ENCODE data around the gene GARIN1A.
"Not testable (repeated sequence)": the region's sequence is repeated elsewhere in the genome, so short reads cannot be mapped to it uniquely, and the experiment has no call there.

DNA sequence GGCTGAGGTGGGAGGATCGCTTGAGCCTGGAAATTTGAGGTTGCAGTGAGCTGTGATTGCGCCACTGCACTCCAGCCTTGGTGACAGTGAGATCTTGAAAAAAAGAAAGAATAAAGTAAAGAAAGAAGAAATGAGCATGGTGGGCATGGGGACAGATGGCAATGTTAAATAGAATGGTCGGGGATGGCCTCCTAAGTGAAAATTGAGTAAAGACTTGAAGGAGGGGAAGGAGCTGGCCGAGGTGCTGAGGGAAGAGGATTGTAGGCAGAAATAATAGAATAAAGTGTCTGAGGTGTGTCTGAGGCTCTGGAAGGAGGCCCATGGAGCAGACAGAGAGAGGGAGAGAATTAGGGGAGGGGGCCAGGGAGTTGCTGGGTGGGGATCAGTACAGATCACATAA, 26.2 kb upstream of the GARIN1A start:
- TF ChIP-seq, protein P1, sequence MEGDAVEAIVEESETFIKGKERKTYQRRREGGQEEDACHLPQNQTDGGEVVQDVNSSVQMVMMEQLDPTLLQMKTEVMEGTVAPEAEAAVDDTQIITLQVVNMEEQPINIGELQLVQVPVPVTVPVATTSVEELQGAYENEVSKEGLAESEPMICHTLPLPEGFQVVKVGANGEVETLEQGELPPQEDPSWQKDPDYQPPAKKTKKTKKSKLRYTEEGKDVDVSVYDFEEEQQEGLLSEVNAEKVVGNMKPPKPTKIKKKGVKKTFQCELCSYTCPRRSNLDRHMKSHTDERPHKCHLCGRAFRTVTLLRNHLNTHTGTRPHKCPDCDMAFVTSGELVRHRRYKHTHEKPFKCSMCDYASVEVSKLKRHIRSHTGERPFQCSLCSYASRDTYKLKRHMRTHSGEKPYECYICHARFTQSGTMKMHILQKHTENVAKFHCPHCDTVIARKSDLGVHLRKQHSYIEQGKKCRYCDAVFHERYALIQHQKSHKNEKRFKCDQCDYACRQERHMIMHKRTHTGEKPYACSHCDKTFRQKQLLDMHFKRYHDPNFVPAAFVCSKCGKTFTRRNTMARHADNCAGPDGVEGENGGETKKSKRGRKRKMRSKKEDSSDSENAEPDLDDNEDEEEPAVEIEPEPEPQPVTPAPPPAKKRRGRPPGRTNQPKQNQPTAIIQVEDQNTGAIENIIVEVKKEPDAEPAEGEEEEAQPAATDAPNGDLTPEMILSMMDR (IDR thresholded peaks at IDR 0.05; ENCODE audit: low read length): not testable (repeated sequence)
- TF ChIP-seq EZH2 (IDR thresholded peaks at IDR 0.05; ENCODE audit: borderline replicate concordance, low read length): not testable (repeated sequence)

Measured in OCI-LY1 (cell line).